HG03521 (cell line): Measurements from ENCODE around the gene NAA11.
"Not testable (repeated sequence)": the region's sequence is repeated elsewhere in the genome, so short reads cannot be mapped to it uniquely, and the experiment has no call there.

Experiments used
- ATAC-seq: cut with Tn5 transposase; IDR thresholded peaks from one replicate; pipeline ENCODE4 v1.9.1; 2021; ENCODE audit warnings: mild to moderate bottlenecking, moderate library complexity; ENCODE audit not compliant: unreplicated experiment

The NAA11 gene

DNA sequence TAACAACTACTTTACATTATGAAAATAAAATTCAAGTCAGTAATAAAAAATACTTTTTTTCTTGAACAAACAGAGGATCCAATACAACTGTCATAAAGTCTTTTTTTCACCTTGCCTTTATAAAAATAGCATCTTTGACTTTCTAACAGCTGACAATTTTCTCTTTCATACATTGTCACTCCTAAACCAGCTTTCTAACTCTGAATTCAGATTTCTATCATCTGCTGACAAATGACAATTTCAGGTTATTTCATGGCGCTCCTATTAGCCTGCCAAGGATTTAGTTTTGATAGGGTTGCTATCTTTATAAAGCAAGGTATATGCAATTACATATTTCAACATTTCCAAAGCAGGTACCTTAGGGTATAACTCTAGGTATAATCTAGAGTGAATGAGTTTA lies 14.6 kb downstream of the NAA11 start:
- ATAC-seq = no peak

DNA sequence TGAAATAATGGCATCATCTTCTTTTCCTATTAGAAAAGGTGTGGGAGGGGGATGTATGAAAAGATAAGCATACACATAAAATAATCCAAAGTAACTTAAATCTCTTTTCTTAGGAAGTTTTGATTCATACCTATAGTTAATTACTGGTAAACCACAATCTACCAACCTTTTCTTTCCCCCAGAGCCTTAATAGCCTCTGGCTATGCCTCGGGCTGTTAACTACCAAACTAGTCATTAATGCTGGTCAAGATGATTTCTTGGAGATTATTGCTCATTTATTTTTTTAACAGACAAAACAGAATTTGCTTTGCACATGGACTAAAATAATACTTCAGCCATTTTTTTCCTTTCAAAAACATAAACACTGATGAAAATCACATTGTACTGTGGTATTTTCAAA lies 16.9 kb downstream of the NAA11 start:
- ATAC-seq = no peak

DNA sequence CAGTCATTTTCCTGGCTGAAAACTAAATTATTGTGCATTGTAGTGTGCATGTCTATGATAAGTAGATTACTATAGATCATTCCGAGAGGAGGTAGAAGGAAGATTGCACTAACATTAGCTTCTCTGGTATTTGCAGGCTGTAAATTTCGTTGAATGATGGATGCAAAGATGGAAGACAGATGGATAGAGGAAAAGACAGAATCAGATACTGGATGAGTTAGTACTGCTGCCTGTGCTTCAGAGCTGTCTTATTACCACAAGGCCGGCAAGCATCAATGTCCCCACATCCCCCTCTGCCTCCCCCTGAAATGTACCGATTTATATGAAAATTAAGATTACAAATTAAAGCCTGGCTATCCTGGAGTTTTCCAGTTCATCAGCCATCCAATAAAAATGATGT lies 17.7 kb downstream of the NAA11 start:
- ATAC-seq = no peak

DNA sequence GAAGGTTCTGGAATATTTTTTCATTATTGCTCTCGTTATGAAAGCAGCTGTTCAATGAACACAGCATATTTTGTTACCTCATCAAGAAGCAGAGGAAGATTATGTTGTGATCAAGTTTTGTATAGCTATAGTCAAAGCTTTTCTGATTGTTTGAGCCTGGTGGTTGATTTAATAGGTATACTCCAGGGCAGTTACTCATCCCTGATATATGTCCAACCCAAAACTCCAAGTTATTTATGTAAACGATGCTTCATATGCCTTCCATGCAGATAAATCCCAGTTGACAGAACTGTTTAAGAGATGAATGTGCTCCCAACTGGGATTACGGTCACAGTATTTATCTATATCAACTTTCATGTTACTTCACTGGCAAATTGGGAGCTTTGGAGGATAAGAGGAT lies 19.1 kb downstream of the NAA11 start:
- ATAC-seq = no peak

DNA sequence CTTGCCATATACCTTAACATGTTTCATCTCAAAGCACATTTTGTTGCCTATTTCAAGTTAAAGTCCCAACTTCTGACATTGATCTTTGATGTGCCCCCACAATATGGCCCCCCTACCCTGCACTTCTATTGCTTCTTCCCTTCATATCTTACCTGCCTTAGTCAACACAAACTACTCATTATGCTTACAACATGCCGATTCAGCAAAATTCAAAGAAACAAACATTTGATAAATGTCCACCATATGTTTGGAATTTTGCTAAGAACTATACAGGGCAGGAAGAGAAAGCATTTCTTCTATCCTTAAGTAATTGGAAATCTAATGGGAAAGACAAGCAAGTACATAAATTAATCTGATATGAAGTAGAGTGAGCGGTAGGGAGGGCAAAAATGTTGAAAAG lies 25.6 kb downstream of the NAA11 start:
- ATAC-seq = no peak

GRCh38 chr4:79298484-79298883 lies 27.4 kb downstream of the NAA11 start:
- no peak for ATAC-seq

GRCh38 chr4:79298027-79298426 lies 27.8 kb downstream of the NAA11 start:
- no peak for ATAC-seq

GRCh38 chr4:79297479-79297878 lies 28.4 kb downstream of the NAA11 start:
- ATAC-seq = no peak

- ATAC-seq = no peak
Measured at GRCh38 chr4:79296768-79297428, 29.0 kb downstream of the NAA11 start.

DNA sequence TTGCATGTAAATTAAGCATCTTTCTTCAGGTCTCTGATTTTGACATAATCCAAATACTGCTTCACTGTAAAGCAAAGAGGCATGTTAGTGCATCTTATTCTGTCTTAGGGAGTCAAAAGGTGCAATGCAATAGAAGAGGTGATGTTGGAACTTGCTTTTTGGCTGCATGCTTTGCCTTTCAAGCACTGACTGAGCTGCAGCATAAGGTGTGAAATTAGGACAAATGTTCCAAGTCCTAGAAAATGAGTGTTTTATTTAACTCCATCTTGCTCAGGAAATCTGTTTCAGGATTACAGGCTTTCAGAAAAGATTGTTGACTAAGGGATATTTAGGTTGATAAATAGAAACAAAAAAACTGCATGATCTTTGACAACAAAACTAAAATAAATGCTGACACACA lies 30.8 kb downstream of the NAA11 start:
- ATAC-seq = no peak

DNA sequence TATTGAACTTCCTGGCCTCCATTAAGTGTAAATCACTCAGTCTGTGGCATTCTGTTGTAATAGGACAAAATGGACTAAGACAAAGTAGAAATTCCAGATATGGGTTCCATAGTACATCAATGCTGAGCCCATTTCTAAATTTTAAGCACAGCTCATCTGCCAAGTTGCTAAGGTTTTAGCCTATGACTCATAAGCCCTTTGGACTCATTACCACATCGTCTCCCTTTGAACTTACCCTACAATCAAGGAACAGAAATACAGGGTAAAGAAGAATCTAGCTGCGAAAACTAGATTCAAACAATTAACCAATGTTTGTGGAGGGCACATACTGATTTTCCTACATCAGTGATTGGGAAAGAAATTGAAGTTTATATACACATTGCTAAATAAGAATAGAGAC lies 31.8 kb downstream of the NAA11 start:
- ATAC-seq = no peak

DNA sequence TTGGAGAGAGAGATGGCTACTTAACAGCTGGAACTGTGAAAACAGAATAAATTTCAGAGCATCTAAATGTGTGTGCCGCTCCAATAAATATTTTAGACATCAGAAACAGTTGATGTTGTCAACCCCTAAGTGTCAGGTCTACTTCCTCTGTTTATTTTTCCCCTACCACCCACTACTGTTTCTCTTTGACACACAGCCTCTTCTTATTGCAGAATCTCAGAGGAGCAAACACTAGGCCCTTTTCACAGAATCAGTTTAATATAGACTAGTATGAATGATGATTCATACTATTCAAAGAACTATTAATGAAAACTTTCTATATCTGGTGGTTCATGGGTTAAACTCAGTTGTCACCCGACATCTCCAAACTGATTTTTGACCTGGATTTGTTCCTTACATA lies 33.9 kb downstream of the NAA11 start:
- ATAC-seq = no peak

DNA sequence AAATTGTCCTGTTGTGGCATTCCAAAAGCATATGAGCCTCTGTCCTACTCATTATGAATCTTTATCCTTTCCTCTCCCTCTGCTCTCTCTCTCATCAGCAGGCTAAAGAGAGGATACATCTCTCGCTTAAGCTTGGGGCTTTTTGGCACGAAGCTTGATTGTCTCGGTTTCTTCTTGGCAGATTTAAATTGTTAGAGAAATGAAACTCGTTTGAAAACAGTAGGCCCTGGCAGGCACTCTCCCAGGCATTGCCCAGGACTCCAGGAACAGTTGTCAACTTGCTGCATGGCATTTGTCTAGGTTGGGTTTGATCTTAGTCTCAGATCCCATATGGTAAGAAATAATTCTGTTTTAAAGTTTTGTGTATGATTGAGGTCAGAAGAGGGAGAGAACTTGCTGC lies 35.5 kb downstream of the NAA11 start:
- ATAC-seq = no peak

DNA sequence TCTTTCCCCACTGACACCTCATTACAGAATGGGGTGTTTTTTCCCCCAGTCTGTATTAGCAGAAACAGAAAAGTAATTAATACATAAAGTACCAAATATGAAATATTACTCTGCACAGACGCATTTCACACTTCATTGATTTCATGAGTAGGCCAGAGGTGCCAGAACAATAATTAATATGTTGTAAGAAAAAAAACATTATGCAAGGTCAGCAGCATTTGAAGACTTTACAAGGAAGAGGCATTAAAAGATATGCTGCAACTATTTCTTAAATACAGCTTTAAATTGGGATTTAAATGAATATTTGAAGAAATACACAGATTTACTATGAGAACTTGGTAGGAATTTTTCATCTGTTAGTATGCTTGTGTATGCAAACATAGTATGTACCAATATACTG lies 37.7 kb downstream of the NAA11 start:
- no peak for ATAC-seq

DNA sequence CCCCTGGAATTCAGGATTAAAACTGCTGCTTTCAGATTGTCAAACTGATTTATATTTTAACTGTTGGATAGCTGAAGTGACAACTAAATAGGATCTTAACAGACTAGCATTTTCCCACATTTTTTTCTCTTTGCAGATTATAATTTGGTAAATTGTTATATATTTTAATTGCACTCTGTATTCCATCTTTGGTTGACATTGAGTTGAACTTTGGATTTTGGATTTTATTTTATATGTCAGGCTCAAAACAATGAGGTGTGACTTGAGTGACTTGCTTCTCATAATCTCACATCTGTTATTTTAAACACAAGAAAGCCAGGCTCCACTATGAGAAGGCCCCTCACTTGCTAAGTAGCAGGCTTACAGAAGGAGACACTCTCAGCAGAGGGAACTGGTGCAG lies 38.1 kb downstream of the NAA11 start:
- ATAC-seq = no peak

DNA sequence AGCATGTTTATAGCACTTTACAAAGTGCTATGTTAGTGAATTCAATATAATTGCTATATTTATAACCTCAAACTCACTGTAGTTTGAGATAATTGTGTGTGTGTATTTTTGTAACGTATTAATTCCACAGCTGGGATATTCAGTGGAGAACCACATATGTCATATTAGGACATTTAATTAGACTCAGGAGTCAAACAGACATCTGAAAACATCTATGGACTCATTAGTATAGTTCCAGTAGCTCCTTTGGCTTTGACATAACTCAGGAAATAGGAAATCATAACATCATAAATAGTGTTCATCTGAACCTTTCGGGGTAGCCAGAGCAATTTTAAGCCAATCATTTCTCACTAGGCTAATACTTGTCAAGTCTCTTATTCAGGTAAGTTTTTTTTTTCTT lies 38.8 kb downstream of the NAA11 start:
- no peak for ATAC-seq

- no peak for ATAC-seq
Measured at GRCh38 chr4:79281566-79282359, 44.1 kb downstream of the NAA11 start.

- not testable (repeated sequence) for ATAC-seq
Measured at GRCh38 chr4:79277467-79277866, 48.4 kb downstream of the NAA11 start.

DNA sequence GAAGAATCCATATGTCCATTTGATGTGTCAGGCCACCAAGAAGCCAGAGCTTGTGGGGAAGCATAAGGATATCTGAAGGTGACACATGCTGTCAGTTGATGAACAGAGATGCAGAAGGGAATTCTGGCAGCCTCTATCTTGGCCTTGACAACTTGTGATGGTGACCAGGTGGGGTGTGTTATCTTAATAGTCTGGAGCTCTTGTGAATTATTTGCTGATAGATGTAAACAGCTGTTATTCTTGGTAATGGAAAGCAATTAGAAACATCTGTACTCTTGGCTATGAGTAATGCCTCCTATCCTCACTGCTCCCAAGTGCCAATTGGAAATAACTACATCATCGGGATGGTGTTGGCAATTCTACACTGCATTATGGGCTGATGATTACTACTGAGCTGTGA lies 51.9 kb downstream of the NAA11 start:
- ATAC-seq = no peak

- no peak for ATAC-seq
Measured at GRCh38 chr4:79272761-79273160, 53.1 kb downstream of the NAA11 start.

DNA sequence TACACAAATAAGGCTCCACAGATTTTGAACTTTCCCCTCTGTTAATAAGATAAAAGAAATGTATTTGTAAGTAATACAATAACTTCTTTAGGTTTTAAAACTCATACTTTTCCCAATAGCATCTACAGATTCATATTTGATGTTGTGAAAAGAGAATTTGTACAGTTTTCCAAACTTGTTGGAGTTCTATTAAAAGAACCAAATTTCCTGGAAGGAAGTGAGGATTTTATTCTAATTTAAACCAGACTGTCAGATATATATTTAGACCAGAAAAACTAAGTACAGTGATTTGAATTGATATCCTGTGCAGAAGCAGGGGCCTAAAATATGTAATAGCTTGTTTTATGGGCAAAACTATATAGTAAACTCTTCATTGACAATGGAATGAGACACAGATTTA lies 53.7 kb downstream of the NAA11 start:
- ATAC-seq = no peak

GRCh38 chr4:79267671-79268070 lies 58.2 kb downstream of the NAA11 start:
- no peak for ATAC-seq
